GM18508 (cell line): ENCODE results near the gene LY86.

Experiments used
- ATAC-seq: cut with Tn5 transposase; IDR thresholded peaks from one replicate; pipeline ENCODE4 v1.9.1; 2021; ENCODE audit warnings: moderate number of reproducible peaks; ENCODE audit not compliant: insufficient read depth, unreplicated experiment

LY86 gene

GRCh38 chr6:6569811-6570164, 18.7 kb upstream of the LY86 start:
- no peak for ATAC-seq

DNA sequence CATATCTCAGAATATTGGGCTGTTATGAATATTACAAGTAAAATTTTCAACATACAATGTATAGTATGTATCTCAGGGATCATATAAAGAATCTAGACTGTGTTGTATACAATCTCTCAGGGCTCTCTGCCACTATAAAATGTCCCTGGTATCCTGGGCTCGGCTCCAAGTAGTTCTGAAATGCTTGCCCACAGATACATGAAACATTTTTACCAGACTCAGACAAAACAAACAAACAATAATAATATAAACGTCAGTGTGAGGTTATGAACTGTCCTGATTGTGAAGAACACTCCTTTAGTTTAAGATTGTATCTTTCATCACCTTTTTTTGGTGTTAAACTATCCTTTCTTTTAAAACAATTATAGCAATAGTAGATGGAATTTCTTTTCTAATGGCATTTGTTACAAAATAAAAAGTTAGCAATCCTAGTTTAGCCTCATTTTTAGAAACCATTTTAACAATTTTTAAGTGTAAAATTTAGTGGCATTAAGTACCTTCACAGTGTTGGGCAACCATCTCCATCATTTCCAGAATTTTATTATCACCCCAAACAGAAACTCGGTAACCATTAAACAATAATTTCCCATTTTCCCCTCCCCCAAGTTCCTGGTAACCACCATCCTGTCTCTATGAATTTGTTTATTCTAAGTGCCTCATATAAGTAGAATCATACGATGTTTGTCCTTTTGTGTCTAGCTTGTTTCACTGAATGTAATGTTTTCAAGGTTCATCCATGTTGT, 17.4 kb upstream of the LY86 start:
- ATAC-seq: no peak

DNA sequence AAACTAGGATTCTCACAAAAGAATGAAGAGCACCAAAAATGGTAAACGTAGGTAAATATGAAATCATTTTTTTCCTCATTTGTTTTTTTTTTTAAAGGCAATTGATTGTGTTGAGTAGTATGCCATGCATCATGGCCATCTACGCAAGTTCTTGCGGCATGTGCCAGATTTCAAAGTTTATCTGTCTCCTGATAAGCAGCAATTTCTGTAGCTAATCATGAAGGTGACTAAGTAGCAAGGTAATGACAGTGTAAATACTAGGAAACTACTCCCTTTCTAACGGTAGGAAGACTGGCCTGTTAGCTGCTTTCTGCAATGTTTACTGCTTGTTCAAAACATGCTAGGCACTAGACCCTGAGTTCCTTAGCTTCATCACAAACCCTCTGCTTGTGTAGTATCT, 13.4 kb upstream of the LY86 start:
- ATAC-seq: no peak

DNA sequence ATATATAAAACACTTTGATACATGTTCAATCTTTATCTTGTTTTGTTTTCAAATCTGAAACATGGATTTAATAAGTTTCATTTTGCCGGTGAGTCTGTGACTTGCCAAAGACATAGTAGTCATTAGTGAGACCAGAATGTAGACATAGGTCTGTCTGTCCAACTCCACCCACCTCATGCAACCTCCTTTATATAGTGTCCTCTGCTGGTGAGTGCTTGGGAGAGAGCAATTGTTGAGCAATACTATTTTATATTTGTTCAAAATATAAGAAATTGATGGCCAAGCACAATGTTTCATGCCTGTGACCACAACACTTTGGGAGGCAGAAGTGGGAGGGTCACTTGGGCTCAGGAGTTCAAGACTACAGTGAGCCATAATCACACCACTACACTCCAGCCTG, 10.8 kb upstream of the LY86 start:
- ATAC-seq: no peak

DNA sequence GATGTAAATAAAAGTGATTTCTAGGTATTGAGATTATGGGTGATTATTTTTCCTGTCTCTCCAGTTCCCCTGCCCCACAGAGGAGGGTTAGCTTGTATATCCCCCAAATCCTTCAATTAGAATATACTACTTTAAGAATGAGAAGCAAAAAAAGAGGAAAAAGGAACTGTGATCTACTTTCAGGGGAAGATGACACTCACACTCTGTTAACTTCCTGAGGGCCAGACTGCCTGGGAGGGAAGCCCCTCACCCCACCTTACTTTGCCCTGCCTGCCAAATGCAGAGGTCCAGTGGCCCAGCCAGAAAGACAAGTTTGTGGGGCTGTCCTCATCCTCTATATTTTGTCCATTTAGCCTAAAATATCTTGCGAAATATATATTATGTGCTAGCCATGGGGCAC, 9.2 kb upstream of the LY86 start:
- no peak for ATAC-seq

DNA sequence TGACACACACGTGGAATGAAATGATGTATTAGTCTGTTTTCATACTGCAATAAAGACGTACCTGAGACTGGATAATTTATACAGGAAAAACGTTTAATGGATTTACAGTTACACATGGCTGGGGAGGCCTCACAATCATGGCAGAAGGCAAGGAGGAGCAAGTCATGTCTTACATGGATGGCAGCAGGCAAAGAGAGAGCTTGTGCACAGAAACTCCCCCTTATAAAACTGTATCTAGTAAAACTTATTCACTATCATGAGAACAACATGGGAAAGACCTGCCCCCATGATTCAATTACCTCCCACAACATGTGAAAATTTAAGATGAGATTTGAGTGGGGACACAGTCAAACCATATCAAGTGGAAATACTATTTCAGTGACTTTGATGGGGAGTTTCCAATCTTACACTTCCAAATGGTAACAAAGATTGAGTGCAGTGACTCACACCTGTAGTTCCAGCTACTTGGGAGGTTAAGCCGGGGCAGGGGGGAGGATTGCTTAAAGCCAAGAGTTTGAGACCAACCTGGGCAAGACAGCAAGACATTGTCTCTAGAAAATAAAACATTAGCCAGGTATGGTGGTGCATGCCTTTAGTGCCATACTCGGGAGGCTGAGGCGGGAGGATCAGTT, 8.2 kb upstream of the LY86 start:
- ATAC-seq: no peak

DNA sequence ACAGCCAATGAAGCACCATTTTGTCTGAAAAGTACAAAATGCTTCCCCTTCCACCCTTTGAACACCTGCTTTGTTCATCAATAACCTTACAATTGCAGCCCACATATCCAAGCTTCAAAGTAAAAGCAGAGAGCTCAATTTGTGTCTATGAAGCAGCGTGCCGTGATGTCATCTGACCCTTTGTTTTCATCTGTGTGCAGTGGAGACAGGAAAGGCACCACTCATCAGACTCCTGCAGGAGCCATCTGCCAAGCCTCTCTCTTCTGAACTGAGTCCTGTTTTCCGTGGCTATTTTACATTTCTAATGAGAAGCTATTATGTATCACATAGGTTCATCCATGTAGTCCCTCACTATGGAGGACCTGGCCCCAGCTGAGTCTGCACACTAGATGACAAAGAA, 7.5 kb upstream of the LY86 start:
- ATAC-seq: no peak

- no peak for ATAC-seq
Observed at GRCh38 chr6:6582131-6582530, 6.4 kb upstream of the LY86 start.

GRCh38 chr6:6583836-6584235, 4.7 kb upstream of the LY86 start:
- ATAC-seq: no peak

DNA sequence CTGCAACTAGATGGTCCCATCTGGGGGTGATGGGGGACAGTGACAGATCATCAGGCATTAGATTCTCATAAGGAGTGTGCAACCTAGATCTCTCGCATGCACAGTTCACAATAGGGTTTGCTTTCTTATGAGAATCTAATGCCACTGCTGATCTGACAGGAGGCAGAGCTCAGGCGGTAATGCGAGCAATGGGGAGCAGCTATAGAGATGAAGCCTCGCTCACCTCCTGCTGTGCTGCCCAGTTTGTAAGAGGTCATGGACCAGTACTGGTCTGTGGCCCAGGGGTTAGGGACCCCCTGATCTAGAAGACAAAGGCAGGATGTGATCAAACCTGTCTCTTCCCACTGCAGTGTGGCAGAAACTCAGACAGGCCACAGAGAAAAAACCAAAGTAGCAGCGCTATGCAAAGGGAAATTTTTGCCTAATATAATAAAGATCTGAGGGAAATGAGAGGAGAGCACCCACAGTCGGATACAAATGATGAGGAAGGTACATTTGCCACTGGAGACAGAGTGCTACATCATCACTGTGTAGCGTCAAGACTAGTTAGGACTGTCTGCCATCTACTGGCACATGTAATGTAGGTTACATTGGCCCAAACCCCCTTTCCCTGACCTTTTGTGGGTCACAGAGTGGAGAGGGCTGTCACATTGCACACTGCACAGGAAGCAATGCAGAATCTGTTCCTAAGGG, 4.1 kb upstream of the LY86 start:
- no peak for ATAC-seq

DNA sequence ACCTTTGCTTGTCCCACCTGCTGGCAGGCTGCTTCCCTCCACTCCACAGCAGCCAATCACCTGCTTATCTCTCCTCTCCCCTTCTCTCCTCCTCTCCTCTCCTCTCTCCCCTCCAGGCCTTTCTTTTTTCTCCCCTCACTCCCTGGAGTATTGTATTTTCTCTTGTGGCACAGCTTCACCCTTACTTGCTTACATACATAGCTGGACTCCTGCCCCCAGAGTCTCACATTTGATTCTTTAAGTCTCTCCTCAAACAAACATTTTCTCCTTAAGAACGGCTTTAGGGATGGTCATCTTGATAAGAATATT, 3.6 kb upstream of the LY86 start:
- ATAC-seq: no peak

DNA sequence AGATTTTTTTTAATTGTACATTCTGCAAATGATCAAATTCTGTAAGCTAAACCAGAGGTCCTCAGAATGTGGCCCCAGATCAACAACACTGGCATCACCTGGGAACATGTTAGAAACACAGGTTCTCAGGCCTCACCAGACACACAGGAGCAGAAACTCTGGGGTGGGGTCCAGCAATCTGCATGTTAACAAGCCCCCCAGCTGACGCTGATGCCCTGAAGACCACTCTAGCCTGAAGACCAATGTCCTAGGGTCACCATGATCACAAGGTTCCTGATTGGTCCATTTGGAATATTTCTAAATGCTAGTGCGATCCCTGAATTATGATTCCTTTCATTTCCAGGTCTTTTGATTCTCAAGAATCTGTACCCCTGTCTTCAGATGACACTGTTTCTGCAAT, 2.4 kb upstream of the LY86 start:
- no peak for ATAC-seq

DNA sequence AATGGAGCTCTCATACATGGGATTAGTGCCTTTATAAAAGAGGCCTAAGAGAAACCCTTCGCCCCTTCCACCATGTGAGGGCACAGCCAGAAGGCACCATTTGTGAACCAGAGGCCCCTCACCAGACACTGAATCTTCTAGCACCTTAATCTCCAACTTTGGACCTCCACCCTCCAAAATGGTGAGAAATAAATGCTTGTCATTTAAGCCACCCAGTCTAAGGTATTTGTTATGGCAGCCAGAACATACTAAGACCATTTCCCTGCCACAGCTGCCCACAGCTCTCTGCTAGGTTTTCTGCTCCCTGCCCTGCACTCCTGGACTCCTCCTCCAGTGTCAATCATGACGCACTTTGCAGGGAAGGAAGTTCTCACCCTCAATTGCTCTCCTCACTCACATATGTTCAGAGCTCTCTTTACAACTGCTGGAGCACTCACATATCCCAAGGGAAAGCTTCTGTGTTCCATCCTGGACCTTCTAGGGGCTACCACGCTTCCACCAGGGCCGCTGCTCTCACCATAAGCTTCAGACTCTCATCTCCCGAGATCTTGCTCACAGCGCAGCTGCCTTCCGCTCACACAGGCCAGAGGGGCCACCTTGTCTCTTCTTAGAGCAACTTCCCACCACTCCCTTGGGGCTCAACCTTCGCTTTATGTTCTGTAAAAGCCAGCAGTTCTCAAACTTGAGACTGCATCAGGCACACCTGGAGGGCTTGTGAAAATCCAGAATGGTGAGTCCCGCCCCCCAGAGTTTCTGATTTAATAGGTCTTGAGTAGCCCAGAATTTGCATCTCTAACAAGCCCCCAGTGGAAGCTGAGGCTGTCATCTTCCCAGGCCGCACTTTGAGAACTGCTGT, 1.6 kb upstream of the LY86 start:
- peak; percentile 31 for ATAC-seq

- ATAC-seq: no peak
Observed at GRCh38 chr6:6587696-6588063, 840 bp upstream of the LY86 start.

GRCh38 chr6:6588924-6589709, 597 bp downstream of the LY86 start:
- no peak for ATAC-seq

DNA sequence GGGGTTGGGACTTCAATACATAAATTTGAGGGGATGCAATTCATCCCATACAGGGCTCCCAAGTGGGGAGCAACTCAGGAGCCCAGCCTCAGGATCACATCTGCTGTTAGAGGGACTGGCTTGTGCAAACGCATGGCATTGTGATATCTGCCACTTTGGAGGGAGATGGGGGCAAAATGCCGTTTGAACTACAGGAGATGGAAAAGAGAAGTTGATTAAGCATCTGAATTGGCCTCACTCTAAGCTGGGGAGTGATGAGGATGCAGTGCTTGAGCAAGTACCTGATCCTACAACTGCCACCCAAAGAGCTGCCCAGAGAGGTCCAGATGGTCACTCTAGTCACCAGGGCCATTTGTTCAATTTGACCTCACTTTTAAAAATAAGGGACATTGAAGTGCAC, 2.0 kb downstream of the LY86 start:
- no peak for ATAC-seq

DNA sequence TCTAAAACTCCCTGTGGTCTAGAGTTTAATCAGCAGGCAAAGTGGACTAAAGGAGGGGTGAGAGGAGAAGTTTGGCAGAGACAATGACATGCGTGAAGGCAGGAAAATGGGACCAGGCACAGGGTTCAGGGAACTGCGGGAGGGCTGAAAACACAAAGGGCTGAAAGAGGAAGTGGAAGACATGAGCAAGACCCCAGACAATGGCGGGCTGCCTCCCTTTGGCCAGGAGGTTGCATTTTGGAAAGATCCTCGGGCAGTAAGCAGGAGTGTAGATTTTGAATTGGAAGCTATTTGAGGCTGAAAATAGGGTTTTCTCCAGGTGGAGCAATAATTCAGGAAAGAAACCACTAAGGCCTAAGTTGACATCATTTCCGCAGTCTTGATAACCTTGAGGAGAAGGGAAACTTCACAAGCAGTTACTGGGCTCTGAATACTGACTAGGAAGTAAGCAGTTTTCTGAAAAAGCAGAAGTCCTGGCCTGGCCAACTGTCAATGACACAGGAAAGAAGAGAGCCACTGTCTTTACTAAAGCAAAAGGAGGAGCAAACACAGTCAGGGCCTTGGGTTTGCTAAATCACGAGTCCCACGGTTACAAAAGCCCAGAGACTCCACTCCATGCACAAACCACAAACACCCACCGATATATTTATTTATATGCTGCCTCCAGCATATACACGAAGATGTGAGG, 3.4 kb downstream of the LY86 start:
- ATAC-seq: no peak

GRCh38 chr6:6592826-6593475, 4.4 kb downstream of the LY86 start:
- ATAC-seq: no peak

DNA sequence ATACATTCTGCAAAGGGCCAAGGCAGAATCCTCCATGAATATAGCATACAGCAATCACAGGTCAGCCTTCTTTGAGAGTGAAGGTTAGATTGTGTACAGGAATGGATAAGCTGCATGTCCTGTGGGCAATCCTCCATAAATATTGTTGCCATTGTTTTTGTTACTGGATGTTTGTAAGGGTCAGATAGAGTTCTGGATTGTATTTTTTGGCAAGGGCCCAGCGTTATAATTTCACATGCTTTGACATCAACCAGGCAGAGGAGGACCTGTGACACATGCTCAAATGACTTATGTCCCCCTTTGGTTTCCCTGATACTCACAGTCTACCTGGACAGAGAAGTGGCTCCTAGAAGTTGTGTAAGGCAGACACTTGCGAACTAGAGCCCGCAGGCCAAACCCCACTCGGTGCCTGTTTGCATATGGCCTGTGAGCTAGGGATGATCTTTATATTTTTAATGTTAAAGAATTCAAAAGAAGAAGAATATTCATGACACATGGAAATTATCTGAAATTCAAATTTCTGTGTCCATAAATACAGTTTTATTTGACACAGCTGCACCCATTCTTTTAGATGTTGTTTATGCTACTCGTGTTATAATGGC, 5.4 kb downstream of the LY86 start:
- no peak for ATAC-seq
